Sigmoid colon (tissue), 7 donors: ENCODE data around the gene MYADM. TPM values are rescaled to one million over a fixed set of nuclear protein-coding genes. Genes with fewer than 3 reads are reported as not detected.
A peak's percentile ranks its signal among the peaks of the same experiment; 100 is the strongest.

Experiments
- DNase-seq: peaks from one replicate; pipeline ENCODE4 v3.0.0-alpha.2; 2019
- H3K27ac ChIP-seq, 4 donors: fragments of 200-600 bp; sonication (generic); one replicate each; pipeline ENCODE4 v1.5.1; 2016 to 2019; ENCODE audit warnings: mild to moderate bottlenecking in 1 of 4
- H3K27me3 ChIP-seq, 3 donors: fragments of 200-600 bp; sonication (generic); one replicate each; pipeline ENCODE4 v1.5.1; 2019; ENCODE audit warnings: mild to moderate bottlenecking in 1 of 3
- H3K36me3 ChIP-seq, 4 donors: fragments of 200-600 bp; sonication (generic); one replicate each; pipeline ENCODE4 v1.5.1; 2016 to 2019
- H3K4me1 ChIP-seq, 4 donors: fragments of 200-600 bp; sonication (generic); one replicate each; pipeline ENCODE4 v1.5.1; 2017 to 2019
- H3K4me3 ChIP-seq, 4 donors: fragments of 200-600 bp; sonication (generic); one replicate each; pipeline ENCODE4 v1.5.1; 2017 to 2019; ENCODE audit warnings: mild to moderate bottlenecking in 2 of 4, moderate library complexity in 1 of 4
- H3K9me3 ChIP-seq, 4 donors: fragments of 200-600 bp in 3 of 4; sonication (generic) in 3 of 4; one replicate each; pipeline versions ENCODE4 v1.5.1 to v1.6.1; 2013 to 2019
- CTCF ChIP-seq, 4 experiments: fragments of 450-650 bp in 3 of 4; fragments of 200-600 bp in 1 of 4; IDR thresholded peaks; one replicate each; pipeline ENCODE4 v1.5.1; 2016 to 2019; ENCODE audit warnings: antibody characterized with exemption in 4 of 4, mild to moderate bottlenecking in 3 of 4, moderate library complexity in 2 of 4
- EP300 ChIP-seq, 4 donors: sonication (generic); formaldehyde crosslinking; IDR thresholded peaks; one replicate each; pipeline ENCODE4 v1.6.1; 2017; ENCODE audit warnings: antibody characterized with exemption in 4 of 4
- POLR2A ChIP-seq, 2 donors: fragments of 450-650 bp; IDR thresholded peaks; one replicate each; pipeline ENCODE4 v1.6.1; 2016; ENCODE audit warnings: antibody characterized with exemption in 2 of 2, mild to moderate bottlenecking in 2 of 2, moderate library complexity in 2 of 2
- POLR2AphosphoS5 ChIP-seq, 4 donors: sonication (generic); formaldehyde crosslinking; IDR thresholded peaks; one replicate each; pipeline ENCODE4 v1.6.1; 2017; ENCODE audit warnings: antibody characterized with exemption in 4 of 4
- WGBS, 2 donors: extraction: QIAGEN DNeasy Blood & Tissue Kit; methylation state at CpG; one replicate each; pipeline ENCODE4 v1.1.7; 2013; 5-methylcytosine and 5-hydroxymethylcytosine counted together
- intact Hi-C: fragments of 100-400 bp; cut with DNase I; formaldehyde crosslinking; loops from one replicate; pipeline ENCODE4 v1.15.1; 2023
- polyA plus RNA-seq, 3 donors: library from polyadenylated mRNA; stranded (reverse); fragments of 200-250 nt; gene quantifications; one replicate each; pipeline ENCODE4 v1.2.3, GENCODE V29; 2013
- total RNA-seq, 4 donors: library from RNA; depleted of rRNA; stranded (reverse); fragments of >200 nt; gene quantifications; one replicate each; pipeline ENCODE4 v1.1.0, GENCODE V29; 2016
- donor health status: healthy with polysubstance abuse.
- donor health status: Bipolar disorder and iron deficiency.
- donor health status: healthy.

The MYADM gene
- total and polyA plus RNA-seq, 7 donors: 7.9 to 189 (median 65.5) TPM

DNA sequence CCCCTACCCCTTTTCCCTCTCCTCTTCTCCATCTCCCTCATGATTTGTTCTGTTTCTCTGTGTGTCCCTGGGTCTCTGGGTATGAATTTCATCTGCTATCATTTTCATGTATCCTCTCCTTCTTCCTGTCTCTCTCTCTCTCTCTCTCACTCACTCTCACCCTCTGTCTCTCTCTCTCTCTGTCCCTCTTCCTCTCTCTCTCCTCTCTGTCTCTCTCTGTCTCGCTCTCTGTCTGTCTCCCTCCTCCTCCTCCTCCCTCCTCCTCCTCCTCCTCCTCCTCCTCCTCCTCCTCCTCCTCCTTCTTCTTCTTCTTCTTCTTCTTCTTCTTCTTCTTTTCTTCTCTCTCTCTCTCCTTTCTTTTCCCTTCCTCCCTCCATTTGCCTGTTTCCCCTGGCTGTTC is 38.1 kb downstream of the MYADM start:
- WGBS, 2 donors: 56 to 64% methylated on average over 1 of the region's 1 CpG
- H3K27ac ChIP-seq: no peak overlapping the region
- H3K4me1 ChIP-seq: peaks cover 0 to 35% (median 19%) of the 10 kb centered on the region in 4 donors
- DNase-seq: no peak
- intact Hi-C loops: loop anchor here (5.0 to 10.0 kb wide), 2 partner anchors 51 to 117 kb away; no protein-coding TSS in a partner anchor
- H3K27me3 ChIP-seq: peaks cover 44 to 68% (median 44%) of the 10 kb centered on the region in 3 donors
- no peak for TF ChIP-seq POLR2AphosphoS5 (IDR thresholded peaks at IDR 0.05)
- no peak for TF ChIP-seq POLR2A (IDR thresholded peaks at IDR 0.05)
- no peak for TF ChIP-seq CTCF (IDR thresholded peaks at IDR 0.05)
- TF ChIP-seq EP300 (IDR thresholded peaks at IDR 0.05): no peak
- H3K4me3 ChIP-seq: no peak overlapping the region
- no peaks in the 10 kb centered on the region for H3K36me3 ChIP-seq
- no peaks in the 10 kb centered on the region for H3K9me3 ChIP-seq

DNA sequence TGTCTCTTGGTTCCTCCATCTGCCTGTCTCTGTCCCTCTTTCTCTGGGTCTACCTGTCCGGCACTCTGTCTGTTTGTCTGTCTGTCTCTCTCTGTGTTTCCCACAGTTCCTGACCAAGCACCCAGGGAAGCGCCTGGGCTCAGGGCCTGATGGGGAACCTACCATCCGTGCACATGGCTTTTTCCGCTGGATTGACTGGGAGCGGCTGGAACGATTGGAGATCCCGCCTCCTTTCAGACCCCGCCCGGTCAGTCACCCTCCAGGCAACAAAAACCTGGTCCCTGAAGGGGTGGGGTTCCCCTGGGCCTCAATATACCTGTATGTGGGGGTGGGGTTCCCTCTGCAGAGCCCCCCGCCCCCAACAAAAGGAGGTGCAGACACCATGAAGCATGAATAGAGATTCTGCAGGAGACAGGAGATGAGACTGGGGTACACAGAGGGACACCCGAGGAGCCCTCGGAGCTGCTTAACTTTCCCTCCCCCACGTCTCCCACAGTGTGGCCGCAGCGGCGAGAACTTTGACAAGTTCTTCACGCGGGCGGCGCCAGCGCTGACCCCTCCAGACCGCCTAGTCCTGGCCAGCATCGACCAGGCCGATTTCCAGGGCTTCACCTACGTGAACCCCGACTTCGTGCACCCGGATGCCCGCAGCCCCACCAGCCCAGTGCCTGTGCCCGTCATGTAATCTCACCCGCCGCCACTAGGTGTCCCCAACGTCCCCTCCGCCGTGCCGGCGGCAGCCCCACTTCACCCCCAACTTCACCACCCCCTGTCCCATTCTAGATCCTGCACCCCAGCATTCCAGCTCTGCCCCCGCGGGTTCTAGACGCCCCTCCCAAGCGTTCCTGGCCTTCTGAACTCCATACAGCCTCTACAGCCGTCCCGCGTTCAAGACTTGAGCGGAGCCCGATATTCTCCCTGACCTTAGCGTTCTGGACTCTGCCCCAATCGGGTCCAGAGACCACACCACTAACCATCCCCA is 38.8 kb downstream of the MYADM start:
- Histone ChIP-seq H3K4me1 (peaks cover 0 to 35% (median 19%) of the 10 kb centered on the region in 4 donors), H3K36me3 (no peaks in the 10 kb centered on the region), H3K27ac (no peak overlapping the region), H3K27me3 (peaks cover 44 to 71% (median 50%) of the 10 kb centered on the region in 3 donors), H3K9me3 (no peaks in the 10 kb centered on the region), H3K4me3 (no peak overlapping the region)
- DNase-seq: no peak
- 12 to 17% methylated on average over 48 of the region's 48 CpGs for WGBS, 2 donors
- intact Hi-C loops: loop anchor here (5.0 to 10.0 kb wide), 2 partner anchors 52 to 116 kb away; no protein-coding TSS in a partner anchor
- no peak for TF ChIP-seq POLR2AphosphoS5 (IDR thresholded peaks at IDR 0.05)
- TF ChIP-seq POLR2A (IDR thresholded peaks at IDR 0.05): no peak
- no peak for TF ChIP-seq EP300 (IDR thresholded peaks at IDR 0.05)
- TF ChIP-seq CTCF (IDR thresholded peaks at IDR 0.05): peak; percentile 21 to 84 (median 58)

DNA sequence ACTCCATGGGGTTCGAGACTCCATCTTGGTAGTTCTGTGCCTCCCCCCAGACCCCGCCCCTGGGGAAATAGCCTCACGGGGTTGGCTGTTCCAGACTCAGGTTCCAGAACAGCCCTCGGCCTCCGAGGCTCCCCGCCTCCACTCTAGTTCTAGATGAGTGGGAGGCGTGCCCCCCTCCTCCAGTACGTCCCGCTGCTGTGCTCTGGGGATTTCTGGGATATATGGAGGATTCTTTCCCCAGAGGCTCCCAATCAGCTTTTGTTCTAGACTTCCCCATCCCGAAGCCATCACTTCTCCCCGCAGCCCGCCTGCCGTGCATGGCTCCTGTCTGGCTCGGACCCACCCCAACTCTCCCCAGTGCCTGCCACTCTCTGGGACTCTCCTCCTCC is 39.5 kb downstream of the MYADM start:
- intact Hi-C loops: loop anchor here (5.0 to 10.0 kb wide), 2 partner anchors 52 to 115 kb away; no protein-coding TSS in a partner anchor
- H3K4me1 ChIP-seq: peaks cover 0 to 35% (median 19%) of the 10 kb centered on the region in 4 donors
- H3K9me3 ChIP-seq: no peaks in the 10 kb centered on the region
- no peak for DNase-seq
- 25 to 35% methylated on average over 14 of the region's 14 CpGs for WGBS, 2 donors
- no peak overlapping the region for H3K4me3 ChIP-seq
- H3K27me3 ChIP-seq: peaks cover 46 to 78% (median 56%) of the 10 kb centered on the region in 3 donors
- H3K27ac ChIP-seq: no peak overlapping the region
- TF ChIP-seq EP300 (IDR thresholded peaks at IDR 0.05) (no peak), POLR2AphosphoS5 (IDR thresholded peaks at IDR 0.05) (no peak), POLR2A (IDR thresholded peaks at IDR 0.05) (no peak), CTCF (IDR thresholded peaks at IDR 0.05) (no peak)
- H3K36me3 ChIP-seq: no peaks in the 10 kb centered on the region

DNA sequence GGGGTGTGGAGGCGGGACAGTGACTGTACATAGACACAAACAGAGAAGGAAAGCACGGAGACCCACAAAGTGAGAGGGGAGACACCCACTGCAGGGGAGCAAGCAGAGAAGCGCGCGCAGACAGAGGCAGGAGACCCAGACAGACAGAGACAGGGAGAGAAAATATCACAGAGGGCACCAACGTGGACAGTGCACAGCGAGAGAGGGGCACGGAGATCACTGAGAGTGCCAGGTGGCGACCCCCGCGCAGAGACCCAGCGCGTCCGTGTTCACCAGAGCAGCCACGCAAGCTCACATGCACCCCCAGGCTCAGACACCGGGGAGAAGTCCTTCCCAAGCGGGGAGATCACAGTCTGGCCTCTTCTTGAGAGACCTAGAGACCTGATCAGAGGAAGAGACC is 40.0 kb downstream of the MYADM start:
- peaks cover 51 to 83% (median 61%) of the 10 kb centered on the region in 3 donors for H3K27me3 ChIP-seq
- intact Hi-C loops: loop anchor here (5.0 to 10.0 kb wide), 2 partner anchors 53 to 115 kb away; no protein-coding TSS in a partner anchor

More for the DNA sequence above, 40.0 kb downstream of the MYADM start:
- no peak for DNase-seq
- H3K36me3 ChIP-seq: no peaks in the 10 kb centered on the region
- 16 to 30% methylated on average over 17 of the region's 17 CpGs for WGBS, 2 donors
- H3K4me3 ChIP-seq: no peak overlapping the region
- peaks cover 0 to 35% (median 19%) of the 10 kb centered on the region in 4 donors for H3K4me1 ChIP-seq
- no peak overlapping the region for H3K27ac ChIP-seq
- no peak for TF ChIP-seq CTCF (IDR thresholded peaks at IDR 0.05)
- no peaks in the 10 kb centered on the region for H3K9me3 ChIP-seq
